Smooth muscle cell (in vitro differentiated cells): ENCODE data around the gene DACT1. TPM values are rescaled to one million over a fixed set of nuclear protein-coding genes. Genes with fewer than 3 reads are reported as not detected.
A peak's percentile ranks its signal among the peaks of the same experiment; 100 is the strongest.

ENCODE experiments used
- DNase-seq: peaks from one replicate; lab custom pipeline; 2025; ENCODE audit not compliant: unreplicated experiment; lab: John Stamatoyannopoulos, UW
- H2AFZ ChIP-seq: fragments of 200-600 bp; sonication (generic); 2 replicates; pipeline ENCODE4 v1.6.0; 2016; ENCODE audit warnings: antibody characterized with exemption, low read depth, mild to moderate bottlenecking
- H3F3A ChIP-seq: fragments of 200-600 bp; sonication (generic); 2 replicates; pipeline ENCODE4 v1.6.0; 2017; ENCODE audit warnings: antibody characterized with exemption, low read depth
- H3K27ac ChIP-seq: fragments of 200-600 bp; sonication (generic); 2 replicates; pipeline ENCODE4 v1.5.1; 2016; ENCODE audit warnings: low read depth, mild to moderate bottlenecking
- H3K27me3 ChIP-seq: fragments of 200-600 bp; sonication (generic); 2 replicates; pipeline ENCODE4 v1.6.1; 2016; ENCODE audit warnings: low read depth, mild to moderate bottlenecking
- H3K36me3 ChIP-seq: fragments of 200-600 bp; sonication (generic); 2 replicates; pipeline ENCODE4 v1.5.1; 2016; ENCODE audit warnings: low read depth
- H3K4me1 ChIP-seq: fragments of 200-600 bp; sonication (generic); 2 replicates; pipeline ENCODE4 v1.5.1; 2016; ENCODE audit warnings: low read depth
- H3K4me2 ChIP-seq: fragments of 200-600 bp; sonication (generic); 2 replicates; pipeline ENCODE4 v1.6.0; 2016; ENCODE audit warnings: mild to moderate bottlenecking
- H3K4me3 ChIP-seq: fragments of 200-600 bp; sonication (generic); 2 replicates; pipeline ENCODE4 v1.5.1; 2016; ENCODE audit warnings: mild to moderate bottlenecking
- H3K79me2 ChIP-seq: fragments of 200-600 bp; sonication (generic); 2 replicates; pipeline ENCODE4 v1.6.0; 2016; ENCODE audit warnings: low read depth, mild to moderate bottlenecking
- H3K9ac ChIP-seq: fragments of 200-600 bp; sonication (generic); 2 replicates; pipeline ENCODE4 v1.6.0; 2016; ENCODE audit warnings: low read depth
- H3K9me3 ChIP-seq: fragments of 200-600 bp; sonication (generic); replicated peaks from 2 replicates; pipeline ENCODE4 v1.5.1; 2016; ENCODE audit warnings: low read depth
- H4K20me1 ChIP-seq: fragments of 200-600 bp; sonication (generic); 2 replicates; pipeline ENCODE4 v1.6.0; 2016; ENCODE audit warnings: low read depth
- WGBS: methylation state at CpG from one replicate; pipeline ENCODE4 v1.1.7; 2016; ENCODE audit warnings: low lambda C conversion rate; 5-methylcytosine and 5-hydroxymethylcytosine counted together
- polyA plus RNA-seq: library from polyadenylated mRNA; unstranded; fragments of >200 nt; fragmentation: Nextera tagmentation; extraction: Ambion mirVana; gene quantifications from 2 replicates; pipeline ENCODE4 v1.2.1, GENCODE V29; 2016
- total RNA-seq: library from RNA; depleted of rRNA; stranded (reverse); fragments of >200 nt; gene quantifications from 2 replicates; pipeline ENCODE4 v1.2.3, GENCODE V29; 2014
- TF ChIP-seq, protein P1 (sequence below): fragments of 200-600 bp; sonication (generic); IDR thresholded peaks from 2 replicates; pipeline ENCODE4 v1.5.1; 2017; ENCODE audit warnings: borderline replicate concordance, mild to moderate bottlenecking, antibody characterized with exemption; ENCODE audit not compliant: insufficient read depth, poor library complexity, severe bottlenecking

DACT1 gene
- total and polyA plus RNA-seq, 2 experiments from 2014 or later: 91.4 to 92.4 TPM

DNA sequence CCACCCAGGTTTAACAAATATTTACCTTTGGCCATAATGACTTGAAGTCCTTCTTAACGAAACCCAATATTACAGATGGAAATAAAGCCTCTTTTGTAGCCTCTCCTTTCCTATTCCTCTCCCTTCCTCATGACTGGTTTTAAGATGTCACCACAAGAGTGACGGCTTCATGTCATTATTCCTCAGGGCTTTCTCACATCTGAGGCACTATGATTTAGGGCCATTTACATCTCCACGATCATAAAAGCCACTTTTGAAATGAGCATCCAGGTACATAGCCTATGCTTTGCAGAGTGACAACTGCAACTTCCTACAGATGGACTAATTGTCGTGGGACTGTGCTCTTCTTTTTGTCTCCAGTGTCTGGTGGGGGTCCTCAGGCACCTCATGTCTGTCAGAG, 32.3 kb upstream of the DACT1 start:
- no peaks in the 10 kb centered on the region for H4K20me1 ChIP-seq
- WGBS: 66% methylated on average over 4 of the region's 4 CpGs
- H3K27me3 ChIP-seq: no peaks in the 10 kb centered on the region
- no peak overlapping the region for H2AFZ ChIP-seq
- H3K9ac ChIP-seq: no peak overlapping the region
- no peaks in the 10 kb centered on the region for H3K79me2 ChIP-seq
- no peak overlapping the region for H3K4me2 ChIP-seq
- H3K4me3 ChIP-seq: no peak overlapping the region
- no peaks in the 10 kb centered on the region for H3K9me3 ChIP-seq
- H3K36me3 ChIP-seq: no peaks in the 10 kb centered on the region
- H3F3A ChIP-seq: no peaks in the 10 kb centered on the region
- no peak for DNase-seq
- TF ChIP-seq, protein P1, sequence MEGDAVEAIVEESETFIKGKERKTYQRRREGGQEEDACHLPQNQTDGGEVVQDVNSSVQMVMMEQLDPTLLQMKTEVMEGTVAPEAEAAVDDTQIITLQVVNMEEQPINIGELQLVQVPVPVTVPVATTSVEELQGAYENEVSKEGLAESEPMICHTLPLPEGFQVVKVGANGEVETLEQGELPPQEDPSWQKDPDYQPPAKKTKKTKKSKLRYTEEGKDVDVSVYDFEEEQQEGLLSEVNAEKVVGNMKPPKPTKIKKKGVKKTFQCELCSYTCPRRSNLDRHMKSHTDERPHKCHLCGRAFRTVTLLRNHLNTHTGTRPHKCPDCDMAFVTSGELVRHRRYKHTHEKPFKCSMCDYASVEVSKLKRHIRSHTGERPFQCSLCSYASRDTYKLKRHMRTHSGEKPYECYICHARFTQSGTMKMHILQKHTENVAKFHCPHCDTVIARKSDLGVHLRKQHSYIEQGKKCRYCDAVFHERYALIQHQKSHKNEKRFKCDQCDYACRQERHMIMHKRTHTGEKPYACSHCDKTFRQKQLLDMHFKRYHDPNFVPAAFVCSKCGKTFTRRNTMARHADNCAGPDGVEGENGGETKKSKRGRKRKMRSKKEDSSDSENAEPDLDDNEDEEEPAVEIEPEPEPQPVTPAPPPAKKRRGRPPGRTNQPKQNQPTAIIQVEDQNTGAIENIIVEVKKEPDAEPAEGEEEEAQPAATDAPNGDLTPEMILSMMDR: no peak
- peaks cover 14% of the 10 kb centered on the region for H3K4me1 ChIP-seq
- no peak overlapping the region for H3K27ac ChIP-seq

DNA sequence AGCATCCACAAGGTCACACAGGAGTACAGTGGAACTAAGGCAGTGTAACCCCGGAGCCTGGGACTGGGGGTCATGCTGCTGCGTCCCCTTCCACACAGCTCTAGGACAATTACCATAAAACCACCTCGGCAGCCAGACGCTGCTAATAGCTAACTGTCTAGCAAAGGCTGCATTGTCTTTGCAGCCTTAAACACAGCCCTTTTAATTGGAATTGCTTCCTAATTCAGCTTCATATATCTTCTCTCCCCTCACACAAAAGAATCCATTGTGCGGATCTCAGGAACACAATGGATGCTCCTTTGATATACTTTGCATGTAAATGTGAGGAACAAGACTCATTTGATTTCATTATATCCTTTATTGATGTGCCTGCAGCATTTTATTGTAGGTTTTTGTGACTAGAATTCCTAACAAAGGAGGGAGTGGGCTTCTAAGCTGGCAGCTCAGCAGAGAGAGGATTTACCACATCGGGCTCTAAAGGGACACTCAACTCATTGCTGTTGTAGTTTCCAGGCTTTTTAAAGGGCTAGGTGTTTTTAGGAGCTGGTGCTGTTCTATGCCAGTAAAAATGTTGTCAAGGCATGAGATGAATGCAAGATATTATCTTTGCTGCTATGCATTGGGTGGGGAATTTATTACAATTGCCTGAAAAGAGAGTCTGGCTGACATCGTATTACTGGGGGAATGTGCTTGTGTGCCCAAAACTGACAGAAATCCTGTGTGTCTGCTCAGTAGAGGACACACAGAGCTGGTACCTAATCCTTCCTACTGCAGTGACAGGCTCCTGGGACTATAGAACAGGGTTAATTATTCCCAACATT, 30.4 kb upstream of the DACT1 start:
- H3K9me3 ChIP-seq: no peaks in the 10 kb centered on the region
- H3K4me1 ChIP-seq: peaks cover 14% of the 10 kb centered on the region
- H3K4me3 ChIP-seq: no peak overlapping the region
- H3K27me3 ChIP-seq: no peaks in the 10 kb centered on the region
- peak overlapping the region; percentile 28 for H3K4me2 ChIP-seq
- TF ChIP-seq, protein P1: no peak
- no peaks in the 10 kb centered on the region for H3K36me3 ChIP-seq
- DNase-seq: no peak
- H3K9ac ChIP-seq: no peak overlapping the region
- peak overlapping the region; percentile 17 for H3K27ac ChIP-seq
- no peaks in the 10 kb centered on the region for H3K79me2 ChIP-seq
- H2AFZ ChIP-seq: no peak overlapping the region
- no peaks in the 10 kb centered on the region for H3F3A ChIP-seq
- H4K20me1 ChIP-seq: no peaks in the 10 kb centered on the region
- 51% methylated on average over 7 of the region's 7 CpGs for WGBS

DNA sequence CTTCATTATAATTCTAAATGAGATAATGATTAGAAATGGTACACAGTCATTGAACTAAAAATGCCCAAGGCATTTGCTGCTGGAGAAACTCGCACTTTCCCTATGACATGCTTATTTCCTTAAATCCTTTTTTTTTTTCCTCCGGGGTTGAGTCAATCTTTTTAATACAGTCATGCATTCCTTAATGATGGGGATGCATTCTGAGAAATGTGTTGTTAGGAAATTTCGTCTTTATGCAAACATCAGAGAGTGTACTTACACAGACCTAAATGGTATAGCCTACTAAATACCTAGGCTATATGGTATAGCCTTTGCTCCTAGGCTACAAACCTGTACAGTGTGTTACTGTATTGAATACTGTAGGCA, 29.8 kb upstream of the DACT1 start:
- Histone ChIP-seq H3K27me3 (no peaks in the 10 kb centered on the region), H2AFZ (no peak overlapping the region), H3K4me3 (no peak overlapping the region), H3F3A (no peaks in the 10 kb centered on the region), H4K20me1 (no peaks in the 10 kb centered on the region), H3K27ac (peak overlapping the region; percentile 17), H3K9me3 (no peaks in the 10 kb centered on the region), H3K79me2 (no peaks in the 10 kb centered on the region), H3K9ac (no peak overlapping the region), H3K36me3 (no peaks in the 10 kb centered on the region), H3K4me2 (peak overlapping the region; percentile 28), H3K4me1 (peaks cover 14% of the 10 kb centered on the region)
- DNase-seq: no peak
- WGBS: 14% methylated on average over 3 of the region's 3 CpGs
- TF ChIP-seq, protein P1: no peak

DNA sequence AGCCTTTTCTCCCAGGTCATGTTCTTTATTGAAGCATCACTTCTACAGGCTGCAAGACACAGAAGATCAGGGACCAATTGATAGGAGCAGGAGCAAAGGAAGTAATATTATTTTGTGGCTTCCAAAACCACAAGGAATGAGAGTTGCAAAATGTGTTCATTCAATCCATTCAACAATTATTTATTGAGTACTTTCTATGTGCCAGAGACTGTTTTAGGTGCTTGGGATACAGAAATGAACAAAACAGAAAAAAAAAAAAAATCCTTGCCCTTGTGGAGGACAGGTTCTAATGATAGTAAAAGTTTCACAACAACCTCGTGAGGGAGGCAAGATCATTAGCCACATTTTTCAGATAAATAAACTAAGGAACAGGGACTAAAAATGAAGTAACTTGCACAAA, 20.1 kb upstream of the DACT1 start:
- Histone ChIP-seq H3K9me3 (no peaks in the 10 kb centered on the region), H3K27ac (no peak overlapping the region), H3F3A (no peaks in the 10 kb centered on the region), H3K36me3 (no peaks in the 10 kb centered on the region), H4K20me1 (no peaks in the 10 kb centered on the region), H3K4me3 (no peak overlapping the region), H3K4me1 (no peaks in the 10 kb centered on the region), H3K4me2 (no peak overlapping the region), H3K27me3 (no peaks in the 10 kb centered on the region), H3K79me2 (no peaks in the 10 kb centered on the region), H3K9ac (no peak overlapping the region), H2AFZ (no peak overlapping the region)
- DNase-seq: no peak
- 44% methylated on average over 1 of the region's 1 CpG for WGBS
- TF ChIP-seq, protein P1: no peak
